Left lung (tissue), 10 donors: ENCODE results near the gene FYTTD1. TPM values are rescaled to one million over a fixed set of nuclear protein-coding genes. Genes with fewer than 3 reads are reported as not detected.

Experiments used
- ATAC-seq: fragments of 200-7000 bp; cut with Tn5 transposase; one replicate; pipeline ENCODE4 v1.9.1; 2020; ENCODE audit warnings: moderate library complexity
- DNase-seq, 4 donors: peaks; one replicate each; pipeline ENCODE4 v3.0.0-alpha.2; 2013 to 2020
- H3K27ac ChIP-seq, 2 donors: fragments of 200-600 bp; sonication (generic) in 1 of 2; one replicate each; pipeline versions ENCODE4 v1.5.0 to v1.8.0; 2020 to 2021
- H3K27me3 ChIP-seq, 2 donors: fragments of 200-600 bp; sonication (generic) in 1 of 2; one replicate each; pipeline versions ENCODE4 v1.5.0 to v1.8.0; 2020 to 2021
- H3K36me3 ChIP-seq, 2 donors: fragments of 200-600 bp; sonication (generic) in 1 of 2; one replicate each; pipeline versions ENCODE4 v1.5.0 to v1.8.0; 2020 to 2021
- H3K4me1 ChIP-seq, 2 donors: fragments of 200-600 bp; one replicate each; pipeline ENCODE4 v1.8.0; 2021
- H3K4me3 ChIP-seq, 2 donors: fragments of 200-600 bp; sonication (generic) in 1 of 2; one replicate each; pipeline versions ENCODE4 v1.5.0 to v1.8.0; 2020 to 2021; ENCODE audit warnings: mild to moderate bottlenecking in 1 of 2
- H3K9me3 ChIP-seq, 2 donors: fragments of 200-600 bp; sonication (generic) in 1 of 2; one replicate each; pipeline versions ENCODE4 v1.5.0 to v1.8.0; 2020 to 2021
- CTCF ChIP-seq, 2 donors: fragments of 200-600 bp; sonication (generic) in 1 of 2; IDR thresholded peaks; one replicate each; pipeline versions ENCODE4 v1.5.0 to v1.8.0; 2021; ENCODE audit warnings: antibody characterized with exemption in 2 of 2
- intact Hi-C, 2 donors: fragments of 100-400 bp; cut with DNase I; formaldehyde crosslinking; loops; one replicate each; pipeline versions ENCODE4 v1.11.2 to v1.14.2; 2022
- polyA plus RNA-seq, 6 donors: library from polyadenylated mRNA; unstranded; fragments of 120-200 nt; gene quantifications; one replicate each; pipeline ENCODE4 v1.2.1, GENCODE V29; 2013; ENCODE audit not compliant: insufficient read length in 6 of 6
- total RNA-seq, 2 donors: library from RNA; stranded (reverse); fragmentation: NEBNext Ultra II Directional; extraction: Animal tissue kit (Norgen Biotek cat#: 25700); gene quantifications; one replicate each; pipeline ENCODE4 v1.2.1, GENCODE V29; 2021
- donor health status: DM: no; HTN: yes; CAD: no.
- donor health status: DM: no; HTN: no; CAD: no.

Gene FYTTD1
- total and polyA plus RNA-seq, 8 donors, result 46.8 to 115 (median 92.4) TPM

GRCh38 chr3:197791892-197792647 is 42.4 kb downstream of the FYTTD1 start:
- TF ChIP-seq CTCF (IDR thresholded peaks at IDR 0.05), result no peak
- intact Hi-C loops, result no loop called here
- no peak for DNase-seq
- Histone ChIP-seq H3K9me3 (no peaks in the 10 kb centered on the region), H3K4me1 (peaks cover 5 to 40% of the 10 kb centered on the region in 2 donors), H3K4me3 (peak overlapping the region; percentile 65 to 89), H3K27me3 (no peaks in the 10 kb centered on the region), H3K36me3 (no peaks in the 10 kb centered on the region), H3K27ac (peak overlapping the region; percentile 96)
- peak; percentile 46 for ATAC-seq

GRCh38 chr3:197793247-197793646 is 43.6 kb downstream of the FYTTD1 start:
- H3K27me3 ChIP-seq, result no peaks in the 10 kb centered on the region
- DNase-seq (no peak), ATAC-seq (no peak)
- intact Hi-C loops, result no loop called here
- peaks cover 5 to 45% of the 10 kb centered on the region in 2 donors for H3K4me1 ChIP-seq
- H3K9me3 ChIP-seq, result no peaks in the 10 kb centered on the region
- H3K4me3 ChIP-seq, result peak overlapping the region in 1 of 2 donors; percentile 13
- no peak overlapping the region for H3K27ac ChIP-seq
- H3K36me3 ChIP-seq, result no peaks in the 10 kb centered on the region
- no peak for TF ChIP-seq CTCF (IDR thresholded peaks at IDR 0.05)

GRCh38 chr3:197794115-197794514 is 44.4 kb downstream of the FYTTD1 start:
- H3K9me3 ChIP-seq, result no peaks in the 10 kb centered on the region
- no peaks in the 10 kb centered on the region for H3K36me3 ChIP-seq
- TF ChIP-seq CTCF (IDR thresholded peaks at IDR 0.05), result no peak
- no peak overlapping the region for H3K27ac ChIP-seq
- no peak overlapping the region for H3K4me3 ChIP-seq
- DNase-seq (no peak), ATAC-seq (no peak)
- intact Hi-C loops, result no loop called here
- no peaks in the 10 kb centered on the region for H3K27me3 ChIP-seq
- H3K4me1 ChIP-seq, result peaks cover 6 to 46% of the 10 kb centered on the region in 2 donors

GRCh38 chr3:197795200-197795599 is 45.5 kb downstream of the FYTTD1 start:
- Histone ChIP-seq H3K4me1 (peaks cover 8 to 48% of the 10 kb centered on the region in 2 donors), H3K36me3 (no peaks in the 10 kb centered on the region), H3K4me3 (no peak overlapping the region), H3K27ac (no peak overlapping the region), H3K9me3 (no peaks in the 10 kb centered on the region), H3K27me3 (no peaks in the 10 kb centered on the region)
- intact Hi-C loops, result no loop called here
- DNase-seq (no peak), ATAC-seq (no peak)
- no peak for TF ChIP-seq CTCF (IDR thresholded peaks at IDR 0.05)

- no peaks in the 10 kb centered on the region for H3K36me3 ChIP-seq
- DNase-seq (no peak), ATAC-seq (no peak)
- intact Hi-C loops, result no loop called here
- H3K27ac ChIP-seq, result no peak overlapping the region
- no peak overlapping the region for H3K4me3 ChIP-seq
- TF ChIP-seq CTCF (IDR thresholded peaks at IDR 0.05), result no peak
- H3K9me3 ChIP-seq, result no peaks in the 10 kb centered on the region
- peaks cover 8 to 47% of the 10 kb centered on the region in 2 donors for H3K4me1 ChIP-seq
- no peaks in the 10 kb centered on the region for H3K27me3 ChIP-seq
Measured at GRCh38 chr3:197796087-197796486, 46.4 kb downstream of the FYTTD1 start.
